Heart left ventricle (tissue), 13 donors: Measurements from ENCODE around the gene SPAG6.

ENCODE experiments used
- CTCF ChIP-seq, 12 donors: fragments of 200-600 bp; sonication (generic) in 4 of 12; IDR thresholded peaks; one replicate each; pipeline versions ENCODE4 v1.5.0 to v1.8.0; 2018 to 2022; ENCODE audit warnings: antibody characterized with exemption in 12 of 12, mild to moderate bottlenecking in 5 of 12
- POLR2A ChIP-seq, 2 donors: fragments of 450-650 bp; IDR thresholded peaks; one replicate each; pipeline ENCODE4 v1.6.1; 2017; ENCODE audit warnings: antibody characterized with exemption in 2 of 2, mild to moderate bottlenecking in 2 of 2, moderate library complexity in 2 of 2
- donor health status: ischemic (EF 13 %, LVEDD 7.1; RV severe dilation, severe dysfunction).
- donor health status: DM: no; HTN: yes; CAD: no.
- donor health status: DM: no; HTN: no; CAD: no.
- donor health status: ischemic (EF 25% LVEDD 6.9; RV normal size, moderate dysfunction).
- donor health status: ischemic (EF 25% LVEDD 5.7; RV mildly dilated, moderate dysfunction).
- donor health status: ischemic (EF 35%, LVEDD 5.7; RV mildly dilated, moderate dysfunction).
- donor health status: nonischemic (EF 11% LVEDD 7.7; RV severe dilation, severe dysfunction).
- donor health status: DM: yes; HTN: yes; CAD: no.
- donor health status: PGD.
- donor health status: ischemic (EF 29% LVEDD 5.4; RV normal size, mild dysfunction).
- donor health status: nonischemic (EF 23%, LVEDD 6.1; RV moderate dilation, normal function).

DNA sequence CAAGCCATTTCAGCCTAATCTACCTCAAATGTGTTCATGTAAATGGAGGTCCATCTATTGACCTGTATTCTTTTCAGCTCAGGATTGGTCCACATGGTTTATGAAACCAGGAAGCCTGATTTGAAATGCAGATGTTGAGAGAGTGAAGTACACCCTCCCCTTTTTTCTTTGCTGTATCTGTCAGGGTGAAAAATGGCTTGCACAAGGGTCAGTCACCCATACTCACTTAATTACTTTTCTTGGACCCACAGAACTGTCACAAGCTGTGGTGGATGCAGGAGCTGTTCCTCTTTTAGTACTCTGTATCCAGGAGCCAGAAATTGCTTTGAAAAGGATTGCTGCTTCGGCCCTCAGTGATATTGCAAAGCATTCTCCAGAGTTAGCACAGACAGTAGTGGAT lies 41.2 kb downstream of the SPAG6 start:
- TF ChIP-seq CTCF (IDR thresholded peaks at IDR 0.05) (no peak), POLR2A (IDR thresholded peaks at IDR 0.05) (no peak)
